DMS114 treated with DMSO at 0.1 percent for 48 hours (cell line): Measurements from ENCODE around the gene HNF4A.
A peak's percentile ranks its signal among the peaks of the same experiment; 100 is the strongest.

Experiments
- DNase-seq: peaks from one replicate; lab custom pipeline; 2025; ENCODE audit not compliant: unreplicated experiment; lab: John Stamatoyannopoulos, UW

The HNF4A gene

DNA sequence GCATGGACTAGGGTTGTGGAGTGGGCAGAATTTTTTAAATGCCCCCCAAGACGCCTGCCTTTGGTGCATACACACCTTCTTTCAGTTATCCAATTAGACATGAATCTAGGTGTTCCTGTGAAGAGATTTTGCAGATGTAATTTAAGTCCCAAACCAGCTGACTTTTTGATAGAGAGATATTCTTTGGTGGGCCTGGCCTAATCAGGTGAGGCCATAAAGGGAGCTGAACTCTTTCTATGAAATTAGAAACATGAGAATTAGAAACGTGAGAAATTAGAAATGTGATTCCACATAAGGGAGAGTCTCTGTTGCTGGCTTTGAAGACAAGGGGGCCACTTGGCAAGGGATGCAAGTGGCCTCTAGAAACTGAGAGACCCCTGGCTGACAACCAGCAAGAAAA lies 83.8 kb downstream of the HNF4A start:
- DNase-seq = no peak

DNA sequence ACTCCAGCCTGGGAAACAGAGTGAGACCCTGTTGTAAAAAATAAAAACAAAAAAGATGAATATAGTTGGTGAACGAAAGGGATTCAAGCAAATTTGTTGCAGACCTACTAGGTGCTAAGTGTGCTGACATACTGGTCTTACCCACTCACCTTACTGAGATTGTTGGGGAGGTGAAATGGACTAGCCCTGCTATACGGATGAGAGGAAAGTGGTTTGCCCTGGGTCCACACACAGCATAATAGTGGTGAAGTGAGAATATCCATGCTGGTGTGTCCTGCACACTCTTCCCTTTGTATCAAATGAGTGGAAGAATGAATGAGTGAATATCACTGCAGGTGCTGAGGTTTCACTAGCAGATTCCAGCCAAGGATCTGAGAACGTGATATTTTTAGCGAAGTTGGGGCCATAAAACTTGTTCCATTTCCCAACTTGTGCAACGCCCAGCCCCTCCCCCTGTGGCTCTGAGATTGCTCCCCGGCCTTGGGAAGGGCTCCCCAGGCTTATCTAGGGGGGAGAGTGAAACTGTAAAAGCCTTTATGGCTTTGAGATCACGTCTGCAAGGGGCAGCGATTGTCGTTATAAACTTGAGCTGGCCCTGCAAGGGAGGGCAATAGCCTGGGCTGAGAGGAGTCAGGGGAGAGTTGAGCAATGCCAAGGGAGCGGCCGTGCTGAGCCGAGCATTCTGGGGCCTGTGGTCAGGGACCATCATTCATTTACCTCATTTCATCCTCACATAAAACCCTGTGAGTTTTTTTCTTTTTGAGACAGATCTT lies 87.0 kb downstream of the HNF4A start:
- no peak for DNase-seq

DNA sequence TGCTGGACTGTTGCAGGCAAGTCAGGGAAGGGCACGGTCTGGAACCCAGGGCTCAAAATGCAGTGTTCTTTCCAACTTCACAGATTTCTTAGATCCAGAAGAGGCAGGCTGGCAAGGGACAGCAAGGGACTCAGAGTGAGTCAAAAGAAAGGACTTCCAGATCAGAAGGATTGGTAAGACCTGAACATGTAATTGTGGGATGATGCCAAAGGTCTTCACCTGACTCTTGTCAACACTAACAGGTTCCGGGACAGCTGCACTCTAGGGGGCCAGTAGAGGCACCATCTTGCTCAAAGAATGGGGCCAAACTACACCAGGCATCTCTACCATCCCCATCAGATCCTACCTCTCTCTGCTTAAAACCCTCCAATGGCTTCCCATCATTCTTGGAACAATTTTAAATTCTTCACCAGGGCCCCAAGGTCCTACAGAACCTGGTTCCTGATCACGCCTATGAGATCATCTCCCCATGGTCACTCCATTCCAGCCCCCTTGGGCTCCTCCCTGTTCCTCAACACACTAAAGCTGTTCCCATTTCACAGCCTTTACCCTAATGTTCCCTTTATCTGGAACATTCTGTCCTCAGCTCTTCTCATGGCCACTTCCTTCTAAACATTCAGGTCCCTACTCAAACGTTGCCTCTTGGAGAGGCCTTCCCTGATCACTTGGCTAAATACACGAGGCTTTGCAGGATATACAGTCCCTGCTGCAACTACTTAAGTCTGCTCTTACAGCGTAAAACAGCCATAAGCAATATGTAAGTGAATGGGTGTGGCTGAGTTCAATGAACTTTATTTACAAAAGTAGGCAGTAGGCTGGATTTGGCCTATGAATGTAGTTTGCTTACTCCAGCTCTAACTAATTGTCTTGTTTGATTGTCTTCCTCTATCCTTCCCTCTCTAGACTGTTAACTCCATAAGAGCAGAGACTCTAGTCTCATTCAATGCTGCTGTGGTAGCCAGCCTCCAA lies 90.5 kb downstream of the HNF4A start:
- DNase-seq = no peak

DNA sequence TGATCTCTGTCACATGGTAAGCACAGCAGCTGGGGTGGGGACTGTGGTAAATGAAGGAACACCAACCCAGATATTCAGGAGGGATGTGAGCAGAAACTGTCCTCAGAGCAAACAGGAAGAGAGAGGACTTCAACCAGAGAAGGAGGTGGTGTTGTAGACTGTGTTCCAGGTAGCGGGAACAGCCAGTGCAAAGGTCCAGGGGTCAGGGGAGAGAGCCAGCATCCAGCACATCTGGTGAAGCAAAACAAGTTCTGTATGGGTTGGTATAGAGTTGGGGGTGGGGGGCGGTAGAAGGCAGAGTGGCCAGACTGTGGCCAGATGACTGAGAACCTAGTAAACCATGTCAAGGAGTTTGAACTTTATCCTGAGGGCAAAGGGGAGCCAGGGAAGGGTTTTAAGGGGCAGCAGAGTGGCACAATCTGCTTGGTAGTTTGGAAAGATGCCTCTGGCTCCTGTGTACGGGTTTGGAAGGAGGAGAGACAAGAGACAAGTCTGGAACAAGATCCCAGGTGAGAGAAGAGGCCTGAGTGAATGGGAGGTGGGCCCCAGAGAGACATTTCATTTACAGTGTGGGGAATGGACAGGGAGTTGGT lies 92.4 kb downstream of the HNF4A start:
- DNase-seq = no peak

DNA sequence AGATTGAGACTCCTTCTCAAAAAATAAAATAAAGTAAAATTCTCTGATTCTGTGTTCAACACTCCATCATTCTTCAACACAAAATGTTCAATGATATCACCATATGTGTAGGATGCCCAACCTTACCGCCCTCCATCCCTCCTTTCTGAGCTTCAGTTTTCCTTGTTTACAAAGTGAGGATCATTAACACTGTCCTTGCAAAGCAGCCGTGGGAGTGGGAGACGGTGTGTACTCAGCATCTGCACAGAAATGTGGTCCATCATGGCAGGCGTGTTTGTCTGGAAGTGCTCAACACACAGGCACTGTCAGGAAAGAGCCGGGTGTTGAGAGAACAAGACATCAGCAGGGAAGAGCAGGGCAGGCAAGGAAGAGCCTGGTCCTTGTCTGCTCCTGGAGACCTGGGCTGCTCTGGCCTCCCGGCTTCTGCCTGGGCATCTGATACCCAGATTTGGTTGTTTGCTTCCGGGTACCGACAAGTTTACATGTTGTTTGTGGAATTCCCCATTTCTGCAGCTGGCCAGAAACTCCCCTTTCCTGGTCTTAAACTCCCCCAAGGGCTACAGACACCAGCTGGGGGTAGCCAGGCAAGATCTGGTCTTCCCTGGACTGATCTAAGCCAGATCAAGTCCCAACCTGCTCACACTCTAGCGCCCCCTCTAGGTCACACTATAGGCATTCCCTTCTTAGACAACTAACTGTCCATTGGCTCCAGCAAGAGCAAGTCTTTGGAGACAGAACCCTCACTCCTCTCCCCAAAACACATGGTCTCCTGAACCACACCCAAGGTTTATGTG lies 93.5 kb downstream of the HNF4A start:
- no peak for DNase-seq

DNA sequence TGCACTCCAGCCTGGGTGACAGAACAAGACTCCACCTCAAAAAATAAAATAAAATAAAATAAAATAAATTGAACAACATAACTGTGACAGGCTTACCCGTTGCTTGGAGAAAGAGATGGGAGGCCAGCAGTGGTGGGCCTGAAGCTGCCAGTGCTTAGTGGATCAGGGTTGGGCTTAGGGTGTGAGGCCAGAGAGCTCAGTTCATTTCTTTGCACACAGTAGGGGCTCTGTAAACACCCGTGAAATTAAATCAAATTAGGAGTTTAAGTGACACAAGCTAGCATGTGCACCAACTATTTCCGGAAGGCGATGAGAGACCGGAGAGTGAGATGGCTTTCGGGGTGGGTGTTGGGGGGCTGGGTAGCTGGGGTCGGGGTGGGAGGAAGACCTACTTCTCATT lies 94.4 kb downstream of the HNF4A start:
- no peak for DNase-seq

DNA sequence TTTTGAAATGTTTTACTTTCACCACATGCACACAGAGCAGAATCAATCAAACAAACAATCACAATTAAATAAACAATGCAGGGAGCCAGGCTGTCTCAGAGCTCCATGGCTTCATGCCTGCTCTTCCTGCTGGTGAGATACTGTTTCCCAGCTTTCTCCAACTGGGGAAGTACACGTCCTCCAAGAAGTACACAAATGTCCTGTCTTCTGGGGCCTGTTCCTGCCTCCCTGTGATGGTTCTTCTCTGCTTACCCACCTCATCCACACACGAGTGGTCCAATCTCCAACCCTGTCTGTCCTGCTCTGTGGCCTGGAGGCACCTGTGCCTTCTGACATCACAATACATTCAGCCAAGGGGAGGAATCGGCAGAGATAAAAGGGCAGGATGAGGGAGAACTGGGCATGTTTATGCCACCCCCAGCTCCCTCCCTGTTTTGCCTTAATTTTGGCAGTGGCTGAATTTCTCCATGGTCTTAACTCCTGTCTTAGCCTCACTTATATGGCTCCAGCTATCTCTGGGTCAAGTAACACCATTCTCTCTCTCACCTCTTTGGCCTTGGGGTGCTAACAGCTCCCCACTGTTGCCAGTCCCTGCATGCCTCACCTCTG lies 94.9 kb downstream of the HNF4A start:
- no peak for DNase-seq

DNA sequence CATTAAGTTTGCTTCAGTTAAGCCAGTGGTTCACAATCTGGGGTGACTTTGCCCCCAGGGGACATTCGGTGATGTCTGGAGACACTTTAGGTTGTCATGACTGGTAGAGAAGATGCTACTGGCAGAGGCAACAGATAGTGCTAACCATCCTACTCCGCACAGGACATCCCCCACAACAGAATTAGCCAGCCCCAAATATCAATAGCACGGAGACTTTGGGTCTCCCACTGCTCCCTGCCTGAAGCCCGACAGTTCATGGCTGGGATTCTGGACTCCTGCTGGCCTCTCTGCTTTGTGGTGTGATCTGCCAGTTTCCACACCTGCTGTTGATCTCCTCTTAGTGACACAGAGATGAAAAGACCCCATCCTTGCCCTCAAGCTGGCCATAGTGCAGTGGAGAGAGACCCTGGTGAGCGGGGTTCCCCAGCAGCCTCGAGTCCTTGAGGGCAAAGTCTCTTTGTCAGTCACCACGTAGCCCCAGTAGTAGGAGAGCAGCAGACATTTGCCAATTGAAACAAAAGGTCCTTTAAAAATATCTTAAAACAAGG lies 95.5 kb downstream of the HNF4A start:
- no peak for DNase-seq

DNA sequence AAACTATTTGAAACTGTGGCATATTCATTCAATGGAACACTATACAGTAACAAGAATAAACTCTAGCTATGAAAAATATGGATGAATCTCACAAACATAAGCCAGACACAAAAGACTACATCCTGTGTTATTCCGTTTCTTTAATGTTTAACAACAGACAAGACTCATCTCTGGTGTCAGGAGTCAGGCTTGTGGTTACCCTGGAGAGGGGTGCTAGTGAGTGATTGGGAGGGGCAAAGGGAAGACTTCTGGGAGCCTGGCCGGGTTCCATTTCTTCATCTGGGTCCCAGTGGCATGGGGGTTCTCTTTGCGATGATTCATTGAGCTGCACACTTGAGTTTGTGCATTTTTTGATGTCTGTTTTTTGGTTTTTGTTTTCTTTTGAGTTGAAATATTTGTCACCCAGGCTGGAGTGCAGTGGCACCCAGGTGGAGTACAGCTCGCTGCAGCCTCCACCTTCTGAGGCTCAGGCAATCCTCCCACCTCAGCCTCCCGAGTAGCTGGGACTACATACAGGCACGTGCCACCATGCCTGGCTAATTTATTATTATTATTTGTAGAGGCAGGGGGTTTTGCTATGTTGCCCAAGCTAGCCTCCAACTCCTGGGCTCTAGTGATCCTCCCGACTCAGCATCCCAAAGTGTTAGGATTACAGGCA lies 98.9 kb downstream of the HNF4A start:
- DNase-seq = no peak

DNA sequence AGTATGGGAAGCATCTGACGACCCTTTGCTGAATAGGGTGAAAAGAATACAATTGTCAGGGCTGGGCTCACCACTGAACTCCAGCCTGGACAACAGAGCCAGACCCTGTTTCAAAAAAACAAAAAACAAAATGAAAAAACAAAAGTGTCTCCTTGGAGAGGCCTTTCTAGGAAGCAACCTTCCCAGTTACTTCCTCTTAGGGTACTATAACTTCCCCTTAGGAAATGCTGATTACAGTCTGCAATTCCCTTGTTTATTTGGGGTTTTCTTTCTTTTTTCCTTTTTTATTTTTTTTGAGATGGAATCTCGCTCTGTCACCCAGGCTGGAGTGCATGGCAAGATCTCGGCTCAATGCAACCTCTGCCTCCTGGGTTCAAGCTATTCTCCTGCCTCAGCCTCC lies 99.6 kb downstream of the HNF4A start:
- DNase-seq = no peak

DNA sequence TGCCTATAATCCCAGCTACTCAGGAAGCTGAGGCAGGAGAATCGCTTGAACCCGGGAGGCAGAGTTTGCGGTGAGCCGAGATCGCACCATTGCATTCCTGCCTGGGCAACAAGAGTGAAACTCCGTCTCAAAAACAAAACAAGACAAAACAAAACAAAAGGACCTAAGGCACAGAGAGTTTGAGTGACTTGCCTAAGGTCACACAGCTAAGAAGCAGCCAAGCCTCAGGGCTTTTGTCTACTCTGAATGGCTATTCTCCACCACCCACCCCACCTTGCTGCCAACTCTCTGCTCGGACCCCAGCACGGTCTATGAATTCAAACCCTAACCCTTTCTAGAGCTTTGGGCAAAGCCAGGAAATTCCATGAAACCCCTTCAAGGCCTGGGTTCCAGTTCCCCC lies 101.1 kb downstream of the HNF4A start:
- DNase-seq = no peak

DNA sequence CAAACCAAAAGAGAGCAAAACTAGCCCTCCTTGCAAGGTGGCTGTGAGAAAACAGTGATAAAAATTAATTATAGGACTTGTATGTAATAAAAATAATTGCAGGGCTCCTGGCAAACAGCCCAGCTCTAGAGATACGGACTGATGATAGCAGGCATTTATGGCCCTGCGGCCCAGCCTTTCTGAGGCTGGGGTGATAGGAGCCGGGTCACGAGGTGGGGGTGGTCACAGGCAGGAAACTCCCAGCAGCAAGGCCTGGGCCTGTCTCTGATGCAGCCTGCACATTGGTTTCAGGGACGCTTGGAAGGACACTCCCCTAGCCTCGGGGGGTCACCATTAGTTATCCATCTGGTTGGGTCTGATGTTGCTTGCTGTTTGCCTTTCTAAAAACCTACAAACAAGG lies 101.5 kb downstream of the HNF4A start:
- DNase-seq = no peak

DNA sequence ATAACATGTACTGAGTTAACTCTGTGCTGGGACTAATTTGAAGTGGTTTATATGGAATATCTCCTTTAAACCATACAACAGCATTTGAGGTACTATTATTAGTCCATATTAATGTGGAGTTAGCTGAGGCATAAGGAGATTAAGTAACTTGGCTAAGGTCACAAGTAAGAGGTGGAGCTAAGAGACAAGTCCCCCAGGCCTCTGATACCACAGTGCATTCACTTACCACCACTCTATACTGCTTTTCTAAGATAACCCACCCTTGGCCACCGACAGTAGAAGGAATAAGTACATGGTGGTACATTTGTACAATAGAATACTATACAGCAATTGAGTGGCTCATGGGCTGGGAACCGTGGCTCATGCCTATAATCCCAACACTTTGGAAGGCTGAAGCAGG lies 103.8 kb downstream of the HNF4A start:
- no peak for DNase-seq

DNA sequence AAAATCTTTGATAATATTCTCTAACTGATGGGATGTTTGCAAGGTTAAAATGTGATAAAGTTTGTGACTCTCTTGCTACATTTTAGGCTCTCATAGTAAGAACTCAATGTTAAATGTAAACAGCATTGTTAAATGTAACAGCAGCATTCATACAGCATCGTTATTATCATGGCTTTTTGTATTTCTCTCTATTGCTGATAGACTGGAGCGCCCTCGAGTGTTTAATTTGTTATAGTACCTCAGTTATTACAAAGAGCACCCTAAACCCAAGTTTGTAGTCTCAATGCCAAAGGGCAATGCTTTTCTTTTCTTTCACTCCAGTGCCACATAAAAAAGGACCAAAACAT lies 105.3 kb downstream of the HNF4A start:
- peak; percentile 42 for DNase-seq

DNA sequence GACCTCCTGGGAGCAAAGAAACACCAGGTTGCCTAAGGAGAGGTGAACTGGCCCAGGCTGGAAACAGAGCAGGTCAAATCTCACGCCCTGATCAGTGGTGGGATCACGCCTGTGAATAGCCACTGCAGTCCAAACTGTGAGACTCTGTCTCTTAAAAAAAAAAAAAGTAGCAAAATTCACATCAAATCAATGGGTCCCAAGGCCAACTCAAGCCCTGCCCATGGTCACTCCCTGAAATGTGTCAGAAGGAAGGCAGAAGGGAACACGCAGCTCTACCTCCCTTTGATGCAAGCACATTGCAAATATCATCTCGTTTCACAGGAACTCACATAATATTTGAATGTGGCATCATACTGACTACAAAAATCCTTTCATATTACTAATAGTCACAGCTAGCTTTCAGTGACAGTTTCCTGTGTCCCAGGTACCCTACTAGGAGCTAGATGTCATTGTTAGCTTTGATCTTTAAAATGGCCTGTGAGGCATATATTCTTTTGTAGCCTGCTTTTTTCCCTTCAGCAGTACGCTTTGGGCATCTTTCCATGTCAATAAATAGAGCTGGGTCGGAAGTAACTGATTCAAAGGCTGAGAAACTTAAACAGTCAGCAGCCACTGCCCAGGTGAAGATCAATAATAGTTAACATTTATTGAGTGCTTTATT lies 105.8 kb downstream of the HNF4A start:
- no peak for DNase-seq

DNA sequence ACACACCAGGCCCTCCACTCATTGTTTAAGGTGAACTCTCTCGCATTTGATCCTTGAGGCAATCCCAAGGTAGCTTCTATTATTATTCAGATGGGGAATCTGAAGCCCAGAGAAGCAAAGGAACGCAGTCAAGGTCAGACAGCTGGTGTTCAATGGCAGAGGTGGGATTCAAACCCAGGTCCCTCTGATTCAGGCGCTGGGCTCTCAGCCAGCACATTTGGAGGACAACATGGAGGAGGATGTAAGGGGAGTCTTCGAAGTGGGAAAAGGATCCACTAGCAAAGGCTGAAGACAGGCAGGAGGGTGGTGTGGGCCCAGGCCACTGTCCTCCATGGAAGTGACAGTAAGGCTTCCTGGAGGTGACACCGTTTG lies 106.3 kb downstream of the HNF4A start:
- DNase-seq = no peak

DNA sequence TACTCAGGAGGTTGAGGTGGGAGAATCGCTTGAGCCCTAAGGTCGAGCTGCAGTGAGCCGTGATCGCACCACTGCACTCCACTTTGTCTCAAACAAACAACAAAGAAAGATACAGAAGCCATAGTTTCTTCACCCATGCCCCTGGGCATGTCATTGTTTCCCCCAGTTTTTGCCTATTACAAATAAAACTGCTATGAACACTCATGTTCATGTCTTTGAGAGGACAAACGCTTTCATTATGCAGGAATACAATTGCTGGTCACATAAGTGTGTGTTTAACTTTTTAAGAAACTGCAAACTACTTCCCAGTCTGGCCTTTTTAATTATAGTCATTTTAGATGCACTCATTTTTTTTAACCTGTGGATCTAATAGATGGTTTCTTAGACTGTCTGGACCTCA lies 108.0 kb downstream of the HNF4A start:
- no peak for DNase-seq

DNA sequence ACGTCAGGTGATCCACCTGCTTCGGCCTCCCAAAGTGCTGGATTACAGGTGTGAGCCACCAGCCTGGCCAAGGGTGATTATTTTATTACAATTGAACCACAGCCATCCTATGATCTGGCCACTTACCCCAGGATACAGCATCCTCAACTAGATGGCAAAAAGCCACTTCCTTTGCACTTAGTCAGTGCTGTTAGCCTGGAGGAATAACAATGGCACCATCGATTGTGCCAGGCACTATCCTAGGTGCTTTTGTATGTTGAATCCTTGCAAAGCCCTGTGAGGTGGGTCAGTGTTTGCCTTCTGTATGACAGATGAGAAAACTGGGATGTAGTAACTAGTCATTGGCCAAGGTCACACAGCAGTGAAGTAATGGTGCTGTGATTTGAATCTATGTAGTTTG lies 109.0 kb downstream of the HNF4A start:
- no peak for DNase-seq

DNA sequence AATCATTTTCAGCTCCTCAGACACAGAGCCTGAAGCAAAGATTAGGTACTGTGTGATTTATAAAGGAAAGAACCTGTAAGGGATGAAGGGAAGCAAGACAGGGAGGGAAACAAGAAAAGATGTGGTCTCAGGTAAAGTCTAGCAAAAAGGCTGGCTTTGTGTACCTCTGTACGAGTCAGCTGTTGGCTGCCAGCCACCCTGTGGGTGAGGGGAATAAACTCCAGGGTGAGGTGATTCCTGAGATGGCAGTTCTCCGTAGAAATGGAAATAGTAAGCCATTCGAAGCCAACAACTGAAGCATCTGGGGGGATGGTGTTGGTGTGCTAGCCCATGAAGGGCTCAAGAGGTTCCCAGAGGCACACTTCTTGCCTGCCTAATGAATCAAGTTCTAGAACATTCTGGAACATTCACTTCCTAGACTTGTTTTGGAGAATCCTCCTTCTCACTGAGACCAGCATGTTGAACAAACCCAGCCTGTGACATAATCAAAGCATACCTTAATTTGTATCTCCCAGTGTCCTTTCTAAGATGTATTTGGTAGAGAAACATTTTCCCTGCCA lies 109.6 kb downstream of the HNF4A start:
- no peak for DNase-seq
